Ramos (cell line): ENCODE measurements around the gene FAM131C.

Experiments used
- in situ Hi-C: fragments of 300-500 bp; cut with MboI; formaldehyde crosslinking; loops from one replicate; pipeline ENCODE4 v1.14.3; 2022; ENCODE audit warnings: low sequenced_read_pairs; ENCODE audit not compliant: unreplicated experiment

FAM131C gene

DNA sequence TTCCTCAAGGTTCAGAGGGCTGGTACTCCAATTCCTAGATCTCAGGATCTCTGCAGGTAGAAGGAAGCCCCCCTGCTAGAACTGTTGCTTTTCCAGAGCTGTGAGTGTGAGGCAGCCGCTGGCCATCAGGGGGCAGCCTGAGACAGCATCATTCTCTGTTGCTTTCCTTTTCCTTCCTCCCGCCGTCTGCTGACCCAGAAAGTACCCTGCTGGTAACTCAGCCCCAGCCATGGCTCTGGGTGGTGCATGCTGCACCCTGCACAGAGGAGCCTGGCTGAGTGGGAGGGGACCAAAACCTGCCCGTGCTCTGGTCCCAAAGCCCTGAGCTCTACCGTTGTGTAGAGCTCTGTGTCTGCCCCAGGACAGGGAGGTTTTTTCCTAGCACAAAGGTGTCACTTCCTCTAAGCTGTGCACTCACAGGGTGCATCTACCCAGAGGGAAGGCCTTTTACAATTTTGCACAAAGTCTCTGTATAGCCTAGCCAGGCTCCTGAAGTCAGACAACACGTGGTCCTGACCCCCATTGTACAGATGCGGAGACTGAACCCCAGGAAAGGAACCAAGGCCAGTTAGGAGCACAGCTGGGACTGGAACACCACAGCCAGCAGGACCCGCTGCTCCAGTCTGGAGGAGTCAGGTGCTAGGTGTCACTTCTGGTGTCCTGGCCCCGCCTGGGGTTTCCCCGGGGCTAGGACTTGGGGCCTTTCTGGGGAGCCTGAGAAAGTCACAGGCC, 5.6 kb upstream of the FAM131C start:
- in situ Hi-C loops, result no loop called here

DNA sequence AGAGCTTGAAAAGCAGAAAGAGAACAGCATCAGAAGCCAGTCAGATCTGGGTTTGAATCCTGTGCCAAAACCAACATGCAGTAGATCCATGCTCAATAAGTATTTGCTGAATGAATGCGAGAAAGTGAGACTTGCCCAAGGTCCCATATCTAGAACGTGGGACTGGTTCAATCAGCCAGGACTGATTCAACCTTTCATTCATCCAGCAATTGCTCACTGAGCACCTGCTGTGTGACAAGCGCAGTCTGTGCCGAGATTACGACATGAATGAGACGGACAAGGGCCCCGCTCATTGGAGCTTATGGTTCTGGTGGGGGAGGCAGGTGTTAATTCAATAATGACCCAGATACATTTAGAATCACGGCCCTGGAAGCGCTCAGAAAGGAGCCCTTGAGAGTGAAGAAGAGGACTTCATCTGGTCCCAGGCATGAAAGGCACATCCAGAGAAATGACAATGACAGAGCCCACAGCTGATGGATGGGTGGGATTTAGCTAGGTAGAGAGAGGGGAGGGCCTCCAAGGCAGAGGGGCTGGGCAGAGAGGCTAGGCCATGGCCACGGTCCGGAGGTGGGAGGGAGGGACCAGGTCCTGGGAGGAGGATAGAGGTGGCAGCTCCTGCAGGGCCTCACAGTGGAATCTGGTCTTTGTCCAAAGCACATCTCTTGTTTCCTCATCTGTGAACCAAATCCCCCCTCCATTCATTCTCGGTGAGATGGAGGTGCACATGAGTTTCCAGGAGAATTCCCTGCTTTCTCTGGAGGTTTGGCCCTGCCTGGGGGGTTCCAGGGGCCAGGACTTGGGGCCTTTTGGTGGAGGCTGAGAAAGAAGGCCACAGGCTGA, 4.2 kb upstream of the FAM131C start:
- in situ Hi-C loops, result no loop called here

DNA sequence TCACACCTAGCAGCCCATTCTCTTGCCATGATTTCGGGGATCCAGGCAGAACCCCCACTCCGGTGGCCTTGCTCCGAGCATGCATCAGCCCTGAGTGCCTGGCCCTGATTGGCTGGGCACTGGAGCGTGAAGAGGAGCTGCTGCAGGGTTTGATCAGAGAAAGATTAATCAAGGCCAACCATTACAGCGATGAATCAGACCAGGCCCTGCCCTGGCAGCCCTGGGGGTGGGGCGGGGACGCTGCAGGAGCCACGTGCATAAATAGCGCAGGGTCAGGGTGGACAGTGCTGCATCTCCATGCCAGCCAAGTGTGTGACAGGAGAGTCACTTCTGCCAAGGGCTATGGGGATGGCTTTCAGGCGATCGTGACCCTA, 3.4 kb upstream of the FAM131C start:
- in situ Hi-C loops, result no loop called here

DNA sequence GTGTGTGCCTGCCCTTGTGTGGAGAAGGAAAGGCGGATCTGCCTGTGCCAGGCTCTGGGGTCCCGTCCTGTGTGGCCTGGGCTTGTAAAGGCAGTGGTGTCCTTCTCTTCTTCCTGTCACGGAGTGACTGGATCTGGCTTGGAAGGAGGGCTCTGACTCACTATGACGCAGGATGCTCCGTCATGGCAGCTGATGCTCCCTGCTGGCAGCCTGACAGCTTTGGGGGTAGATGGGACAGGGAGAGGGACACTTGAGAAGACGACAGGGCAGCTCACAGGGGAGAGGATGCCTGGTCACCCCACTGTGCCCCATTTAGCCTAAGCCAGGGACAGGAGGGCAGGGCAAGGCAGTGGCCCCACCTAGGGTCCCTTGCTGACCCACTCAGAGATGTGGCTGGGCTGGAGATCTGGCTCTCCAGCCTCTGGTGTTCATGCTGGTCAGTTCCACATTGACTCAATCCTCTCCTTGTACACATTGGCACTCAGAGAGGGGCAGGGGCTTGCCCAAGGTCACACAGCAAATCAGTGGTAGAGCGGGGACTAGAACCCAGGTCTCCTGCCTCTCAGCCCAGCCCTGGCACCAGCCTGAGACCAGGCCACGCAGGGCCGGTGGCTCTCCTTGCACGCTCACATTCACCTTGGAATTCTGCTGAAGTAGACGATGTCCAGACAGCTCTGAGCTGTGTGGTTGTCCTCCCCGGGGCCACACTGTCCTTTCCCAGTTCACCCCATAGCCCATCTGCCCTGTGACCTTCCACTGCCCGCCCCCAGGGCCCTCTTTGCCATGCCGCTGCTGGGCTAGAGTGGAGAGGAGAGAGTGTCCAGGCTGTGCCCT, 2.8 kb upstream of the FAM131C start:
- in situ Hi-C loops, result no loop called here

DNA sequence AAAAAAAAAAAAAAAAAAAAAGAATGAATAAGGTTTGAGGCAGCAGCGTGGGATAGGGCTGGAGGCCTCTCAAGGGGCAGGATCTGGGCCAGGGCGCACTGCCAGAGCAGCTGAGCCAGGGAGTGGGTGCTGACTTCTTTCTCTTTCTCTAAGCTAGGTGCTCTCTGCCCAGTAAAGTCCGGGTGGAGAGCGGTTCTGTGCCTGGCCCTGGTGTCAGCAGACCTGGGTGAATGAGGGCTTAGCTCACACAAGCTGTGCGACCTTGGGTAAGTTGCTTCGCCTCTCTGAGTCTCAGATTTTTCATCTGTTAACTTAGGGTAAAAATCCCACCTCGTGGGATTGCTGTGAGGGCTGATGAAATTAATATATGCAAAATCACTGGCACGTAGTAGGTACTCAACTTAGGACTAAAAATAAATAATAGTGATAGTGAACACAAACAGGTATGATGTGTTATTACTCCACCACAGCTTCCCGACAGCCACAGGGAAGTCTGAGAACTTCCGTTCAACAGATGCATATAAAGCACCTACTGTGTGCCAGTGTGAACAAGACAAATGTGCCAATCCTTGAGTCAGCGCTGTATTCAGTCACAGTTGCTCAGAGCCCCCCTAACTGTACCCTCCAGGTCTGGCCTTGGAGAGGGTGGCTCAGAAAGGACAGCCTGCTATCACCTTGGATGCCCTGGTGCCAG, 2.0 kb upstream of the FAM131C start:
- in situ Hi-C loops, result no loop called here

DNA sequence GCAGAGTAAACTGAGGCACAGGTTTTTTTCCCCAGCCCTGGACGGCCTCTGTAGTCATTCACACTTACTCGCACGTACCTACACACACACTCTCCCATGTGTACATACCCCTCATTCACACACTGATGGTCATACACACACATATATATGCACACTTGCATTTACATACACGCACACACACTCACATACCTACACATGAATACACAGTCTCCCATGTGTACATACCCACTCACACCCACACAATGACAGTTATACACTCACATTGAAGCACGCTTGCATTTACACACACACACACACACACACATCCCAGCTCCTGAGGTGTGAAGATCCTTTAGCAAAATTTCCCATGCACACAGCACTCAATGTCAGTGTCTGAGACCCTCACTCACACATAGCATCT, 766 bp upstream of the FAM131C start:
- in situ Hi-C loops, result no loop called here

DNA sequence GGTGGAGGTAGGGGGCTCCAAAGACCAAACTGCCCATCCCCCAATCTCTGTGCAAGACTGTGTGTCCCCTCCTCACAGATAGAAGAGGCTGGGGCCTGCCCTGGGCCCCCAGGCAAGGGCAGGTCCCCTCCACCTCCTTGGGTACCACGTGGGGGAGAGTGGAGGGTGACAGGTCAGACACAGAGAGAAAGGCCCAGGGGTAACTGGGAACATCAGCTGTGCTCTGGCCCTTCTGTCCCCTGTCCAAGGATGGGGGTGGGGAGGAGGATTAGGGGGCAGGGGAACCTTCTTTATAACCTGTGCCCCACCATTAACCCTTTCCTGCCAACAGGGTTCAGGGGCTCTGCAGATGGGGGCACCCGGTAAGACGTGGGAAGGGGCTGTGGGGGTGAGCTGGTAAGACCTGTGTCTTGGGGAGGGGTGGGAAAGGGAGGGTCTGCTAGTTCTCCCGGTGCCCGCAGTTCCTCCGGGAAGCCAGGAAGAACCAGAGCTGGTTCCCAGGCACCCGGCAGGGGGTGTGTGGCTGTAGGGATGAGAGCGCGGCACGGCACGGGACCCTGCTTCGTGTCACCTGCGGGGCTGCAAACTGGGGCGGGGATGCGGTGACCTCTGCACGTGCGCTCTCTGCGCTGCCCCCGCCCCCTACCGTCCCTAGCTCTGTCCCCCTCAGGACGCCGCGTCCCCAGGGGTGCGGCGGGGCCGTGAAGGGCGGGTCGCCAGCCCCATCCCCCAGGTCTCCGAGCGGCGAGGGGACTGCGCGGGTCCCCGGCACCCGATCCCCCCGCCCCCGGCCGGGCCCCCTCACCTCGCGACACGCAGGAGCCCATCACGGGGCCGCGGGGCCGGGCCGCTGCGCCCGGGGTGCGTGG, 601 bp downstream of the FAM131C start:
- in situ Hi-C loops, result no loop called here

DNA sequence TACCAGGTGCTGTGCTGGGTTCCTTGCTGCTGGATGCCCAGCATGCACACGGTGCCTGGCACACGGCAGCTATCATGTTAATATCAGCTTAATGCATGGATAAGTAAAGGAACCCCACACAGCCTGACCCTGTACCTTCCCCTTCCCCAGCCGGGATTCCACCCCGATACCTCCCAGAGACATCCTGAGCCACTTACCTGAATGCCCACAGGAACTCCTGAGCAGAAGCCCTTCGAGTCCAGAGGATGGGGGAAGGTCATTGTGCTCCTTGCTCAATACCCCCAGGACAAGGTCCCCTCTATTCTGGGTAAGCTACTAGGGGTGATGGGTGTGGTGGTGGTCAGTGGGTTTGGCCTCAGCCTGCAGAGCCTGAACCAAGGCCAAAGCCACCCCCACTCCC, 1.4 kb downstream of the FAM131C start:
- in situ Hi-C loops, result no loop called here

DNA sequence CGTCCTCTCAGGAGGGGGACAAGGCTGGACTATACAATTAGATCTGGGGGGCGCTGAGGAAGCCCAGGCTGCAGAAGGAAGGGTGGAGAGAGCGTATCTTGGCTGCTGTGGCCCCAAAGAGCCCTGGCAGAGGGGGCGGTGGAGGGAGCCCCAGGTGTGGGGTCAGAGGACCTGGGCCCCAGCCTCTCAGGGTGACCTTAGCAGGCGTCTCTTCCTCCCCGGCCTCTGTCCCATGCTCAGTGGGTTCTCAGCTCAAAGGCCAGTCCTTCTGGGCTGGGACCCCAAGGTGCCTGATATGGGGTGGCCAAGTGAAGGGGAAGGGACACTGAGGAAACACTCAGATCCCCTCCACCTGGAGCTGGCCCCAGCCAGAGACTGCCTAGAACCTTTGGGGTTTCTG, 1.8 kb downstream of the FAM131C start:
- in situ Hi-C loops, result no loop called here

DNA sequence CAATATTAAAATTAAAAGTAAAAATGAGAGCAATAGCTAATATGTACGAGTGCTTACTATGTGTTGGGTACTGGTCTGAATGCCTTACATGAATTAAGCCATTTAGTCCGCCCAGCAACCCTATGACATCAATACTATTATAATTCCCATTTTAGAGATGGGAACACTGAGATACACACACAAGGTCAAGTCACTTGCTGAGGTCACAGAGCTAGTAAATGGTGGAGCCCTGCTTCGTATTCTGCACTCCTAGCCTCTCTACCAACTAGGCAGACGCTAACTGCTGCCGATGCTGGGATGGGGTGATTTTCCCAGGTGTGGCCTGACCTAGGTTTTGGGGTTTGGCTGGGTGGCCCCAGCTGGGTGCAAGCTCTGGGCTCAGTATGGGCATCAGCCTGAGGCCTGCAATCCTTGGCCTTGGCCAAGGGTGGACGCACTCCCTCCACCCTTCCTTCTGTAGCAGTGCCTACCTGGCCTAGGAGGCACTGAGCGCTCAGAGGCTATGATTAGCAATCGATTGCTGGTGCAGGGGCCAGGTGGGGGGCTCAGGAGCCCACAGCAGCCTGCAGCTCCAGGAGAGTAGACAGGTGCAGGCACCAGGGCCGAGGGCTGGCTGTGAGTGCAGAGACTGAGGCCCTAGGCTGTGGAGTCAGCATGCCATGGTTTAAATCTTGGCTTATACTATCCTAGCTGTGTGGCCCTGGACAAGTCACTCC, 2.7 kb downstream of the FAM131C start:
- in situ Hi-C loops, result no loop called here

DNA sequence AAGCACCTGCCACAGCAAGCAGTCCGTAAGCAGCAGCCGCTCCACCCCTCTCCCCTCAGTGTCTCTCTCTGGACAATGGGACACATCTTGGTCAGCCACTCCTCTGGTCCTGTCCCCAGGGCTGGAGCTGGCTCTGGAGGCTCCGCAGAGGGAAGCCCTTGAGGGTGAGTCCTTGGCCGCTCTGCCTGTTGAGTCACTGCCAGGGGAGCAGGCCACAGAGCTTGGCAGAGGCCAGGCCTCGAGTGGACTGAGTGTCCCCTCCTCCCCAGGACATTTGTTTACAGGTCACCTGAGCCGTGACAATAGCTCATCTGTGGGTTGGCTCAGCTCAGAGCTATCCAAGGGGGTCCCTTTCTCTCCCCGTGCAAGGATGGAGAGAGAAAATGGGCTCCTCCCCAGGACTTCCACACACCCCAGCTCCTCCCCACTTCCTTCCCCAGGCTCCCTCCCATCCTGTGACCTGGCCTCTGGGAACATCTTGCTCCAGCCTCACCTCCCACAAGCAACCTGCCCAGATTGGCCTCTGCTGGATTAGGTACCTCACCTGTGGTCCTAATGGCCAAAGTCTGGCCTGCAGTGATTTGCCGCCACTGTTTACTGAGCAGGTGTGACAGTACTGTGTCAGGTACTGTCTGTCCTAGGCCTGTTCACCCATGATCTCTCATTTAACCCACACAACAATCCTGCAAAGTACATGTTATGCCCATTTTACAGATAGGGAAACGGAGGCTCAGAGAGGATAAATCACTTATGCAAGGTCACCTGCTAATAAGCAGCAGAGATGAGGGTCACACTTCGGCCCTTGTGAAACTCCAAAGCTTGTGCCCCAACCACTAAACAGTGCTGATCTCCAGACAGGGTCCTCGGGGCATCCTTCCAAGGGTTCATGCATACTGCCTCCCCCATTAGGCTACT, 4.8 kb downstream of the FAM131C start:
- in situ Hi-C loops, result no loop called here

DNA sequence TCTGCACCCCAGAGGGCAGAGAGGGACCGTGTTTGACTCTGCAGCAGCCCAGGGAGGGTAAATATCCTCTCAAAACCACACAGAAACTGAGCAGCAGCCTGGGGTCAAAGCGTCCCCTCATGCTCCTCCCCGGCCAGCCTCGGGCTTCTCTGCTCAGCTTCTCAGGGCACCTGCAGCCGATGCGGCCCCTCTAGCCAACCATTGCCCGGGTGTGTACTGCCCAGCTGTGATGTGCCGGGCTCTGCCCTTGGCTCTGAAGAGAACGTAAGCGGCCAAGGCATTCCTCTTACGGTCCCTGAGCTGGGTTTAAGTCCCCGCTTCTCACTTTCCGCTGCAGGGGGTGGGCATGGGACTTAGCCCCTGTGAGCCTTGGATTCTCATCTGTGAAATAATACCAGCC, 5.5 kb downstream of the FAM131C start:
- in situ Hi-C loops, result no loop called here

DNA sequence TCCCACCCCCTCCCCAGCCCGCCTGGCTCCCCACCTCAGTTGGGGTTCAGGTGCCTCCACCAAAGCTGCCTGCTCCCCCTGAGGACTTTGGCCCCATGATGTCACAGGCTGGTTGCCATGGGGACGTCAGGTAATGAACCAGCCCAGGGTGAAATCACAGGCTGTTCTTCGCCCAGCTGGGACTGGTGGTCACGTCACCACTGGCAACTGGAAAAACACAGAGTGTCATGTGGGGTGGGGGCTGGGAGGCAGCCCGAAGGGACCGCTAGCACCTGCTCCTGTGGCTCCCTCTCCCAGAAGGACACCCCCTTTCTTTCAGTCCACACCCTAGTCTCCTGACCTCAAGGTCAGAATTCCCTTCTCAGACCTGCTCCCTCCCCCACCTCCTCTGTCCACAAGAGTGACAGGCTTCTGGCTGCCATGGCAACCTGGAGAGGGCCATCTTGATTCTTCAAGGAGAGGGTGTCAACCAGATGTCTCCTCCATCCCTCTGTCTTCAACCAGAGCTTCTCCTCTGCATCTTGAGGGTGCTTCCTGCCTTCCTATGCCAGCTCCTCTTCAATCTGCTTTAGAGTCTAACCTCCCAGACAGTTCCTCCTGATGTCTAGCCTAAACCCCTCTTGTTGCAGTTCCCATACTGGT, 6.2 kb downstream of the FAM131C start:
- in situ Hi-C loops, result no loop called here

DNA sequence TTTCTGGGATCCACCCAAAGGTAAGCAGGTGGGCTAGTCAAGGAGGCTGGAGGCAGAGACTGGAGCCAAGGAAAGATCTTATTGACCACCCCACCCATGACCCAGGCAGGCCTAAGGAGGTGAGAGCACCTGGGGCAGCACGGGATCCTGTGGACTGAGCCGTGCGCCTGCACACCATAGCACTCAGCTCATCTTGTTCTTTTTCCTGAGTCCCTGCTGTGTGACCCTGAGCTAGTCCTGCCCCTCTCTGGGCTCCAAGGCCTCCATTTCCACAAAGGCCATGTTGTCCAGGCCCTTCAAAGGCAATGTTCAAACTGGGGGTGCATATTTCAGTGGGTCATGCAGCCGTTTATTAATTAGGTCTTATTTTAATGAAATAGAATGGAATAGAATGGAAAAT, 7.2 kb downstream of the FAM131C start:
- in situ Hi-C loops, result no loop called here

DNA sequence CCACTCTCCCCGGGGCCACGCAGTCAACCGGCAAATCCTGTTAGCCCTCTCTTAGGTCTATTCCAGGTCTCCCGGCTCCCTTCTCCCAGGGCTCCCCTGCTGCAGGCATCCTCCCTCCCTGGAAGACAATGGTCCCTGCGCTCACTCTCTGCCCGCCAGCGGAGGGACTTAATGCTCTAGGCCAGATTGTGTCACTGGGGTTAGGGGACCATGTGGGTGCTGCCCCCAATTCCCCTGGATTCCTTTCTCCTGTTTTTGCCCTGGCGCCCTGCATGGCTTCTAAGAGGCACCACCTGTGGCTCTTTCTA, 8.2 kb downstream of the FAM131C start:
- in situ Hi-C loops, result no loop called here

DNA sequence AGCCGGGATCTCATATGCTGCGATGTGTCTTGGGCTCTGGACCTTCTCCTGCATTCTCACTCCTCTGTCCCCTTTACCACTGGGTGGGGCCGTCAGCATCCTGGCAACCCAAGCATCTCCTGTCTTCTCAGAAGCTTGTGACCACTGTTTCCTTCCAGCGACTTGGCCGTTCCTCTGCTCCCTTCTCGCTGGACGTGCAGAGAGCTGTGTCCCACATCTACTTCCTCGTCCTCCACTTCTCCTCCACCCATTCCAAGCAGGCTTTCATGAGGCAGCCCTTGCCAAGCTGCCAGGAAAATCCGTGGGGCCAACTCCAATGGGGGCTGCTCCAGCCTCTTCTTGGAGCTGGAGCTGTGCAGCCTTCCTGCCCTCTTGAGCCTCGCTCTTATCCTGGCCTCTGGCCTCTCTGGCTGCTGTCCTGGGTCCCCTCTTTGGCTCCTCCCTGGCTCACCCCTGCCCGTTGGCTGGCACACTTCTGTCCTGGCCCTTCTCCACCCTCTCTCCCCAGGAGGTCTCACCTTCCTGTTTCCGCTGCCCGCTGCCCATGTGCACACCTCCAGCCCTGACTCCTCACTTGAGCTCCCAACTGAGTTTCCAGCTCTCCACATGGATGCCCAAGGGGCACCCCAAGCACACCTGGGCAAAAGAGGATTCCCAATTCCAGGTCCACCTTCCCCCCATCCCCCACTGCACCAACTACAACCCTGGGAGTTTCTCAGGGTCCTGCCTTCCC, 8.7 kb downstream of the FAM131C start:
- in situ Hi-C loops, result no loop called here

DNA sequence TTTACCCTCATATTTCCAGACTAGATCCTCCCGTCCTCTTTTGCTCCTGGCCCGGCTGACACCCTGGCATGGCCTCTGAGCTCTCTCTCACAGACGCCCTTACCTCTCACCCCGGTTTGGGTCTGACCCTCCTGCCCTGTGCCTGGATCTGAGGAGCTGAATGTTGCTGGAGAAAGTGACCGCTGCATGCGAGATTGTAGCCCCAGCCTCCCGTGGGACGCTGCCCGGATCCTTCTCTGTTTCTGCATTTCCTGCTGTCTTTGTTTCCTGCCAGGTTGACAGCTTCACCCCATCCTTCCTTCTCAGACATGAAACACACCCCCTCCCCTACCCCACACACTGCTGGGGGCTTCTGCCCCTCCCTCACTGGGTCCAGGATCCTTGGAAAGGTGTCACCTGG, 9.5 kb downstream of the FAM131C start:
- in situ Hi-C loops, result no loop called here
